WTC11 (cell line): ENCODE data around the gene PIGR. TPM values are rescaled to one million over a fixed set of nuclear protein-coding genes. Genes with fewer than 3 reads are reported as not detected.

Experiments
- ATAC-seq: fragments of 200-7000 bp; cut with Tn5 transposase; 2 replicates; pipeline ENCODE4 v1.10.0; 2021; ENCODE audit warnings: mild to moderate bottlenecking, moderate library complexity
- CTCF ChIA-PET: fragments of 300-600 bp; sonication (Branson Sonifier 250); formaldehyde crosslinking; loops from one replicate; lab custom pipeline; 2021; ENCODE audit warnings: antibody characterized with exemption; lab: Charles Lee
- POLR2A ChIA-PET: fragments of 350-600 bp; sonication (Branson Sonifier 250); formaldehyde crosslinking; loops from one replicate; lab custom pipeline; 2021; ENCODE audit warnings: antibody characterized with exemption; lab: Charles Lee
- DNase-seq: peaks from one replicate; pipeline ENCODE4 v3.0.0; 2021; ENCODE audit warnings: low spot score
- H3K27ac Mint-ChIP-seq: 2 replicates; pipeline ENCODE4 v1.8.0; 2021; ENCODE audit warnings: mixed read lengths
- H3K27me3 Mint-ChIP-seq: 2 replicates; pipeline ENCODE4 v1.8.0; 2021; ENCODE audit warnings: low read depth, mild to moderate bottlenecking, moderate library complexity, mixed read lengths
- H3K36me3 Mint-ChIP-seq: 2 replicates; pipeline ENCODE4 v1.8.0; 2021; ENCODE audit warnings: mixed read lengths
- H3K4me1 Mint-ChIP-seq: 2 replicates; pipeline ENCODE4 v1.8.0; 2022; ENCODE audit warnings: mixed read lengths
- H3K4me3 Mint-ChIP-seq: 2 replicates; pipeline ENCODE4 v1.8.0; 2021; ENCODE audit warnings: mild to moderate bottlenecking, moderate library complexity, mixed read lengths
- H3K9me3 Mint-ChIP-seq: 2 replicates; pipeline ENCODE4 v1.8.0; 2021; ENCODE audit warnings: mixed read lengths
- CBFB ChIP-seq: sonication (generic); formaldehyde crosslinking; IDR thresholded peaks from 2 replicates; pipeline ENCODE4 v1.8.1; 2022; ENCODE audit warnings: mild to moderate bottlenecking, low read depth, missing genetic modification reagents
- EMX1 ChIP-seq: fragments of 250-450 bp; sonication (Bioruptor Pico); IDR thresholded peaks from 2 replicates; pipeline ENCODE4 v1.8.0; 2021; ENCODE audit warnings: mild to moderate bottlenecking
- ETV6 ChIP-seq: sonication (generic); formaldehyde crosslinking; IDR thresholded peaks from 2 replicates; pipeline ENCODE4 v1.8.1; 2022; ENCODE audit warnings: mild to moderate bottlenecking, missing genetic modification reagents
- FOXK1 ChIP-seq: sonication (generic); formaldehyde crosslinking; IDR thresholded peaks from 2 replicates; pipeline ENCODE4 v1.8.0; 2022; ENCODE audit warnings: mild to moderate bottlenecking, moderate library complexity, missing genetic modification reagents
- GRHL2 ChIP-seq: fragments of 250-450 bp; sonication (Bioruptor Pico); IDR thresholded peaks from 2 replicates; pipeline ENCODE4 v1.8.0; 2022; ENCODE audit warnings: mild to moderate bottlenecking, moderate library complexity; ENCODE audit not compliant: insufficient replicate concordance, severe bottlenecking
- JAZF1 ChIP-seq: fragments of 250-450 bp; sonication (Bioruptor Pico); IDR thresholded peaks from 2 replicates; pipeline ENCODE4 v1.9.0; 2021; ENCODE audit warnings: moderate library complexity, mild to moderate bottlenecking, inconsistent platforms
- MXD4 ChIP-seq: fragments of 250-450 bp; sonication (Bioruptor Pico); IDR thresholded peaks from 2 replicates; pipeline ENCODE4 v1.8.0; 2021; ENCODE audit warnings: mild to moderate bottlenecking, moderate library complexity, borderline replicate concordance
- NR1H2 ChIP-seq: sonication (generic); formaldehyde crosslinking; IDR thresholded peaks from 2 replicates; pipeline ENCODE4 v1.9.0; 2021; ENCODE audit warnings: mild to moderate bottlenecking, moderate library complexity, missing genetic modification reagents
- RELA ChIP-seq: sonication (generic); formaldehyde crosslinking; IDR thresholded peaks from 2 replicates; pipeline ENCODE4 v1.8.1; 2022; ENCODE audit warnings: missing genetic modification reagents, mild to moderate bottlenecking, borderline replicate concordance
- RORB ChIP-seq: fragments of 250-450 bp; sonication (Bioruptor Pico); IDR thresholded peaks from 2 replicates; pipeline ENCODE4 v1.9.0; 2021; ENCODE audit warnings: mild to moderate bottlenecking
- TEAD1 ChIP-seq: sonication (generic); formaldehyde crosslinking; IDR thresholded peaks from 2 replicates; pipeline ENCODE4 v1.8.0; 2022; ENCODE audit warnings: mild to moderate bottlenecking, missing genetic modification reagents
- ZNF121 ChIP-seq: sonication (generic); formaldehyde crosslinking; IDR thresholded peaks from 2 replicates; pipeline ENCODE4 v1.8.0; 2023; ENCODE audit warnings: missing genetic modification reagents
- ZNF138 ChIP-seq: sonication (generic); formaldehyde crosslinking; conservative IDR thresholded peaks from 2 replicates; pipeline ENCODE4 v1.8.1; 2022; ENCODE audit warnings: mild to moderate bottlenecking, moderate library complexity, missing genetic modification reagents
- ZNF416 ChIP-seq: fragments of 250-450 bp; sonication (Bioruptor Pico); IDR thresholded peaks from 2 replicates; pipeline ENCODE4 v1.9.0; 2021; ENCODE audit warnings: mild to moderate bottlenecking, inconsistent platforms
- ZNF671 ChIP-seq: fragments of 250-450 bp; sonication (Bioruptor Pico); IDR thresholded peaks from 2 replicates; pipeline ENCODE4 v1.8.0; 2021; ENCODE audit warnings: mild to moderate bottlenecking
- total RNA-seq: library from RNA; stranded (reverse); gene quantifications from 3 replicates; pipeline ENCODE4 v1.2.3, GENCODE V29; 2021
- TF ChIP-seq, protein P1 (sequence below): sonication (generic); formaldehyde crosslinking; conservative IDR thresholded peaks from 2 replicates; pipeline ENCODE4 v1.8.1; 2022; ENCODE audit warnings: mild to moderate bottlenecking, missing genetic modification reagents
- TF ChIP-seq, protein P2 (sequence below): sonication (generic); formaldehyde crosslinking; IDR thresholded peaks from 2 replicates; pipeline ENCODE4 v1.8.1; 2023; ENCODE audit warnings: mild to moderate bottlenecking, missing genetic modification reagents, borderline replicate concordance
- TF ChIP-seq, protein P3 (sequence below): sonication (generic); formaldehyde crosslinking; IDR thresholded peaks from 2 replicates; pipeline ENCODE4 v1.8.1; 2022; ENCODE audit warnings: mild to moderate bottlenecking, missing genetic modification reagents, moderate library complexity, borderline replicate concordance
- TF ChIP-seq, protein P4 (sequence below): fragments of 200-600 bp; IDR thresholded peaks from 2 replicates; pipeline ENCODE4 v1.8.0; 2022; ENCODE audit warnings: antibody characterized with exemption
- TF ChIP-seq, protein P5 (sequence below): sonication (generic); formaldehyde crosslinking; IDR thresholded peaks from 2 replicates; pipeline ENCODE4 v1.8.1; 2023; ENCODE audit warnings: mild to moderate bottlenecking, moderate library complexity, missing genetic modification reagents

Gene PIGR
- total RNA-seq, 1 experiment from 2014 or later, result 1.9 TPM

DNA sequence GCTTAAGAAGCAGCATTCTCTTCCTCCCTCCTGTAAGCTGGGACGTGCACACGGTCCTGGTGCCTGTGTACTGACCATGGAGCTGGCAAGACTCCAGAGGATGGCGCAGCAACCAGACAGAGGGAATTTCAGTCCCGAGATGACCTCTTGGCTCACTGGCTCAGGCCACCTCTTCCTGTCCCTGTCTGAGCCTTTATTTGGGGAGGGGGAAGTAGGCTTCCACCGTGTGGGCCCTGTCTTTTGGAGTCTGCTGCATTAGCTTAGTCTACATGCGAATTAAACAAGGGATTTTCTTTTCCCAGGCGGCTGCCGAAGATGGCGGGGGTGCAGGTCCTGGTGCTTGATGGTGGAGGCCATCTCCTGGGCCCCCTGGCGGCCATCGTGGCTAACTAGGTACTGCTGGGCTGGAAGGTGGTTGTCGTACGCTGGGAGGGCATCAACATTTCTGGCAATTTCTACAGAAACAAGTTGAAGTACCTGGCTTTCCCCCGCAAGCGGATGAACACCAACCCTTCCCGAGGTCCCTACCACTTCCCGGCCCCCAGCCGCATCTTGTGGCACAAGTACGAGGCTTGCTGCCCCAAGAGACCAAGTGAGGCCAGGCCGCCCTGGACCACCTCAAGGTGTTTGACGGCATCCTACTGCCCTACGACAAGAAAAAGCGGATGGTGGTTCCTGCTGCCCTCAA is 38.8 kb downstream of the PIGR start:
- H3K27ac Mint-ChIP-seq, result no peak overlapping the region

DNA sequence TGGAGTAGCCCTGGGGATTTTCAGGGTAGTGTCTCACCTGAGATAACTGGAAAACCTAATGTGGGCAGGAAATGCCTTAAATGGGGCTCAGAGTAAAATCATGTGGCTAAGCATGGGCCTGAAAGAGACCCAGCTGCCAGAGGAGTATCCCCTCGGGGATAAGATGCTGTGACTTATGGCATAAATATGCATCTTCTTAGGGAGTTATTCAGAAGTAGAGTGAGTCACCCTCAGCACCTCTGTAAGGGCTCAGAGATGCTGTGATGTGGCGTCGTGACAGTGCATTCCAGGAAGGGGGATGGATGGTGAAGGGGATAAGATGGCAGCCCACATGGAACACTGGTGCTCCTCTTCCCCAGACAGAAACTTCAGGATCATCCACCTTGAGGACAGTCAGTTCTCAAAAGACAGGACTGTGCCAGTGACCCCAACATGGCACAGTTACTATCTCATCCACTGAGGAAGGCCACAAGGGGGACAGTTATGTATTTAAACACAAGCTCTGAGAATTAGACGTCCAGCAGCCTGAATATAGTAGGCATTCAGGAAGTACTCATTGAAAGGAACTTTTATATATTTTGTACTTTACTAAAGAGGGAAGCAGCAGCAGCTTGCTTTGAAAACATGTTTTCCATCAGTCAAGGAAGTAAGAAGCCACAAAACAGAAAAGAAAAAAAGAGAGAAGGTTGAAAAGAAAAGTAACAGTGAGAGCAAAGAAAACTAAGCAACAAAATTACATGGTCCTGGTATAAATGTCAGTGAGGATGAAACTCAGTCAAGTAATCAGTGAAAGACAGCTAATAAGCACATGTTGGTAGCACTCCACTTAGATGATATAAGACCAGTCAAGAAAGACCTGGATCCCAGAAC is 40.7 kb downstream of the PIGR start:
- ATAC-seq (no peak), DNase-seq (no peak)
- H3K4me3 Mint-ChIP-seq, result no peak overlapping the region
- H3K4me1 Mint-ChIP-seq, result peaks cover 12% of the 10 kb centered on the region
- H3K27me3 Mint-ChIP-seq, result peaks cover 39% of the 10 kb centered on the region
- ChIA-PET POLR2A (no interaction called here), CTCF (interaction anchor here (1.1 to 1.4 kb wide), 2 partner anchors 30 to 87 kb away, joined by 3 to 4 read pairs; no protein-coding TSS in a partner anchor)
- TF ChIP-seq, protein P1, sequence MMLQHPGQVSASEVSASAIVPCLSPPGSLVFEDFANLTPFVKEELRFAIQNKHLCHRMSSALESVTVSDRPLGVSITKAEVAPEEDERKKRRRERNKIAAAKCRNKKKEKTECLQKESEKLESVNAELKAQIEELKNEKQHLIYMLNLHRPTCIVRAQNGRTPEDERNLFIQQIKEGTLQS, result no peak
- TF ChIP-seq, protein P2, sequence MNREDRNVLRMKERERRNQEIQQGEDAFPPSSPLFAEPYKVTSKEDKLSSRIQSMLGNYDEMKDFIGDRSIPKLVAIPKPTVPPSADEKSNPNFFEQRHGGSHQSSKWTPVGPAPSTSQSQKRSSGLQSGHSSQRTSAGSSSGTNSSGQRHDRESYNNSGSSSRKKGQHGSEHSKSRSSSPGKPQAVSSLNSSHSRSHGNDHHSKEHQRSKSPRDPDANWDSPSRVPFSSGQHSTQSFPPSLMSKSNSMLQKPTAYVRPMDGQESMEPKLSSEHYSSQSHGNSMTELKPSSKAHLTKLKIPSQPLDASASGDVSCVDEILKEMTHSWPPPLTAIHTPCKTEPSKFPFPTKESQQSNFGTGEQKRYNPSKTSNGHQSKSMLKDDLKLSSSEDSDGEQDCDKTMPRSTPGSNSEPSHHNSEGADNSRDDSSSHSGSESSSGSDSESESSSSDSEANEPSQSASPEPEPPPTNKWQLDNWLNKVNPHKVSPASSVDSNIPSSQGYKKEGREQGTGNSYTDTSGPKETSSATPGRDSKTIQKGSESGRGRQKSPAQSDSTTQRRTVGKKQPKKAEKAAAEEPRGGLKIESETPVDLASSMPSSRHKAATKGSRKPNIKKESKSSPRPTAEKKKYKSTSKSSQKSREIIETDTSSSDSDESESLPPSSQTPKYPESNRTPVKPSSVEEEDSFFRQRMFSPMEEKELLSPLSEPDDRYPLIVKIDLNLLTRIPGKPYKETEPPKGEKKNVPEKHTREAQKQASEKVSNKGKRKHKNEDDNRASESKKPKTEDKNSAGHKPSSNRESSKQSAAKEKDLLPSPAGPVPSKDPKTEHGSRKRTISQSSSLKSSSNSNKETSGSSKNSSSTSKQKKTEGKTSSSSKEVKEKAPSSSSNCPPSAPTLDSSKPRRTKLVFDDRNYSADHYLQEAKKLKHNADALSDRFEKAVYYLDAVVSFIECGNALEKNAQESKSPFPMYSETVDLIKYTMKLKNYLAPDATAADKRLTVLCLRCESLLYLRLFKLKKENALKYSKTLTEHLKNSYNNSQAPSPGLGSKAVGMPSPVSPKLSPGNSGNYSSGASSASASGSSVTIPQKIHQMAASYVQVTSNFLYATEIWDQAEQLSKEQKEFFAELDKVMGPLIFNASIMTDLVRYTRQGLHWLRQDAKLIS, result no peak
- TF ChIP-seq, protein P3, sequence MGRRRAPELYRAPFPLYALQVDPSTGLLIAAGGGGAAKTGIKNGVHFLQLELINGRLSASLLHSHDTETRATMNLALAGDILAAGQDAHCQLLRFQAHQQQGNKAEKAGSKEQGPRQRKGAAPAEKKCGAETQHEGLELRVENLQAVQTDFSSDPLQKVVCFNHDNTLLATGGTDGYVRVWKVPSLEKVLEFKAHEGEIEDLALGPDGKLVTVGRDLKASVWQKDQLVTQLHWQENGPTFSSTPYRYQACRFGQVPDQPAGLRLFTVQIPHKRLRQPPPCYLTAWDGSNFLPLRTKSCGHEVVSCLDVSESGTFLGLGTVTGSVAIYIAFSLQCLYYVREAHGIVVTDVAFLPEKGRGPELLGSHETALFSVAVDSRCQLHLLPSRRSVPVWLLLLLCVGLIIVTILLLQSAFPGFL (CRISPR knock-in tag), result no peak
- TF ChIP-seq RELA (CRISPR knock-in tag), result no peak
- TF ChIP-seq CBFB (CRISPR knock-in tag), result no peak
- TF ChIP-seq ZNF138 (CRISPR knock-in tag), result no peak
- no peak for TF ChIP-seq NR1H2 (CRISPR knock-in tag)
- no peak for TF ChIP-seq GRHL2 (CRISPR knock-in tag)
- TF ChIP-seq ZNF121 (CRISPR knock-in tag), result no peak
- TF ChIP-seq MXD4 (CRISPR knock-in tag), result no peak
- no peak for TF ChIP-seq EMX1 (CRISPR knock-in tag)
- no peak for TF ChIP-seq ZNF416 (CRISPR knock-in tag)
- TF ChIP-seq FOXK1 (CRISPR knock-in tag), result no peak
- TF ChIP-seq JAZF1 (CRISPR knock-in tag), result no peak
- no peak for TF ChIP-seq ZNF671 (CRISPR knock-in tag)
- no peak for TF ChIP-seq TEAD1 (CRISPR knock-in tag)
- no peaks in the 10 kb centered on the region for H3K9me3 Mint-ChIP-seq
- no peak overlapping the region for H3K27ac Mint-ChIP-seq
- H3K36me3 Mint-ChIP-seq, result no peaks in the 10 kb centered on the region

More for the DNA sequence above, 38.8 kb downstream of the PIGR start:
- H3K36me3 Mint-ChIP-seq, result no peaks in the 10 kb centered on the region
- H3K9me3 Mint-ChIP-seq, result no peaks in the 10 kb centered on the region
- peaks cover 12% of the 10 kb centered on the region for H3K4me1 Mint-ChIP-seq
- DNase-seq, result peak; percentile 77
- peak; percentile 41 for ATAC-seq
- CTCF ChIA-PET, result interaction anchor here (0.6 to 3.4 kb wide), 16 partner anchors 12 to 372 kb away, joined by 3 to 26 read pairs (median 3); partner anchors contain the start of gene IL20
- POLR2A ChIA-PET, result no interaction called here
- peaks cover 51% of the 10 kb centered on the region for H3K27me3 Mint-ChIP-seq
- H3K4me3 Mint-ChIP-seq, result peak overlapping the region; percentile 38; the same call in 1 of the 2 replicates
- TF ChIP-seq ETV6 (CRISPR knock-in tag) (0 out of 2 replicates have a peak, but pooled peaks have one; percentile 43), RORB (CRISPR knock-in tag) (no peak)
- TF ChIP-seq, protein P4, sequence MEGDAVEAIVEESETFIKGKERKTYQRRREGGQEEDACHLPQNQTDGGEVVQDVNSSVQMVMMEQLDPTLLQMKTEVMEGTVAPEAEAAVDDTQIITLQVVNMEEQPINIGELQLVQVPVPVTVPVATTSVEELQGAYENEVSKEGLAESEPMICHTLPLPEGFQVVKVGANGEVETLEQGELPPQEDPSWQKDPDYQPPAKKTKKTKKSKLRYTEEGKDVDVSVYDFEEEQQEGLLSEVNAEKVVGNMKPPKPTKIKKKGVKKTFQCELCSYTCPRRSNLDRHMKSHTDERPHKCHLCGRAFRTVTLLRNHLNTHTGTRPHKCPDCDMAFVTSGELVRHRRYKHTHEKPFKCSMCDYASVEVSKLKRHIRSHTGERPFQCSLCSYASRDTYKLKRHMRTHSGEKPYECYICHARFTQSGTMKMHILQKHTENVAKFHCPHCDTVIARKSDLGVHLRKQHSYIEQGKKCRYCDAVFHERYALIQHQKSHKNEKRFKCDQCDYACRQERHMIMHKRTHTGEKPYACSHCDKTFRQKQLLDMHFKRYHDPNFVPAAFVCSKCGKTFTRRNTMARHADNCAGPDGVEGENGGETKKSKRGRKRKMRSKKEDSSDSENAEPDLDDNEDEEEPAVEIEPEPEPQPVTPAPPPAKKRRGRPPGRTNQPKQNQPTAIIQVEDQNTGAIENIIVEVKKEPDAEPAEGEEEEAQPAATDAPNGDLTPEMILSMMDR, result peak; percentile 48; the same call in 1 of the 2 replicates
- TF ChIP-seq, protein P5, sequence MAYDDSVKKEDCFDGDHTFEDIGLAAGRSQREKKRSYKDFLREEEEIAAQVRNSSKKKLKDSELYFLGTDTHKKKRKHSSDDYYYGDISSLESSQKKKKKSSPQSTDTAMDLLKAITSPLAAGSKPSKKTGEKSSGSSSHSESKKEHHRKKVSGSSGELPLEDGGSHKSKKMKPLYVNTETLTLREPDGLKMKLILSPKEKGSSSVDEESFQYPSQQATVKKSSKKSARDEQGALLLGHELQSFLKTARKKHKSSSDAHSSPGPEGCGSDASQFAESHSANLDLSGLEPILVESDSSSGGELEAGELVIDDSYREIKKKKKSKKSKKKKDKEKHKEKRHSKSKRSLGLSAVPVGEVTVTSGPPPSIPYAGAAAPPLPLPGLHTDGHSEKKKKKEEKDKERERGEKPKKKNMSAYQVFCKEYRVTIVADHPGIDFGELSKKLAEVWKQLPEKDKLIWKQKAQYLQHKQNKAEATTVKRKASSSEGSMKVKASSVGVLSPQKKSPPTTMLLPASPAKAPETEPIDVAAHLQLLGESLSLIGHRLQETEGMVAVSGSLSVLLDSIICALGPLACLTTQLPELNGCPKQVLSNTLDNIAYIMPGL (CRISPR knock-in tag), result peak; percentile 14; the same call in 1 of the 2 replicates
- TF ChIP-seq, all 79 proteins: peak for 3
